Measurements from ENCODE around the gene CPB1.

CPB1 gene

GRCh38 chr3:148840451-148840850, 12.8 kb downstream of the CPB1 start:
- Histone ChIP-seq H3K27me3 (ENCODE audit: insufficient read depth, low read length) (no peaks in the 10 kb centered on the region), H3K18ac (ENCODE audit: low read length) (no peak overlapping the region), H3K4me1 (ENCODE audit: control insufficient read depth in 1 of 2, insufficient read depth in 2 of 2, low read length in 2 of 2) (no peaks in the 10 kb centered on the region), H3K4ac (ENCODE audit: low read depth, low read length) (no peak overlapping the region), H2BK12ac (ENCODE audit: low read length) (no peak overlapping the region), H3K9me3 (ENCODE audit: insufficient read depth, low read depth, low read length) (no peaks in the 10 kb centered on the region), H4K91ac (ENCODE audit: low read depth, low read length) (no peak overlapping the region), H4K8ac (ENCODE audit: low read depth, low read length) (no peak overlapping the region), H3K79me2 (ENCODE audit: control insufficient read depth, insufficient read depth, low read length, poor library complexity) (no peaks in the 10 kb centered on the region), H2BK5ac (ENCODE audit: low read depth, low read length, poor library complexity) (no peak overlapping the region), H3K36me3 (ENCODE audit: control insufficient read depth in 1 of 2, insufficient read depth in 2 of 2, low read length in 2 of 2) (no peaks in the 10 kb centered on the region), H4K12ac (ENCODE audit: low read depth, low read length) (no peak overlapping the region), H3K4me3 (ENCODE audit: low read depth, low read length) (no peak overlapping the region), H2BK120ac (ENCODE audit: insufficient read depth, low read length, poor library complexity) (no peak overlapping the region), H3K4me2 (ENCODE audit: low read length) (no peak overlapping the region), H3K27ac (ENCODE audit: low read depth, low read length) (no peak overlapping the region), H3K79me1 (ENCODE audit: low read length) (no peaks in the 10 kb centered on the region), H2AK5ac (ENCODE audit: low read length) (no peak overlapping the region), H3K23ac (ENCODE audit: low read length) (no peak overlapping the region), H3K14ac (ENCODE audit: low read length) (no peak overlapping the region), H3K9ac (ENCODE audit: low read length) (no peak overlapping the region), H2AFZ (ENCODE audit: insufficient read depth, low read length, poor library complexity) (no peak overlapping the region)
- DNase-seq: no peak
- whole genome bisulfite sequencing (ENCODE audit: extremely low coverage, insufficient coverage, insufficient read length): no CpG with 5 or more reads among the region's 4 CpGs

- Histone ChIP-seq H4K8ac (ENCODE audit: low read depth, low read length) (no peak overlapping the region), H3K4me1 (ENCODE audit: control insufficient read depth in 1 of 2, insufficient read depth in 2 of 2, low read length in 2 of 2) (no peaks in the 10 kb centered on the region), H3K79me2 (ENCODE audit: control insufficient read depth, insufficient read depth, low read length, poor library complexity) (no peaks in the 10 kb centered on the region), H3K18ac (ENCODE audit: low read length) (no peak overlapping the region), H4K91ac (ENCODE audit: low read depth, low read length) (no peak overlapping the region), H3K23ac (ENCODE audit: low read length) (no peak overlapping the region), H3K79me1 (ENCODE audit: low read length) (no peaks in the 10 kb centered on the region), H3K4me3 (ENCODE audit: low read depth, low read length) (no peak overlapping the region), H2AK5ac (ENCODE audit: low read length) (no peak overlapping the region), H3K27ac (ENCODE audit: low read depth, low read length) (no peak overlapping the region), H2AFZ (ENCODE audit: insufficient read depth, low read length, poor library complexity) (no peak overlapping the region), H2BK5ac (ENCODE audit: low read depth, low read length, poor library complexity) (no peak overlapping the region), H3K14ac (ENCODE audit: low read length) (no peak overlapping the region), H3K27me3 (ENCODE audit: insufficient read depth, low read length) (no peaks in the 10 kb centered on the region), H3K4ac (ENCODE audit: low read depth, low read length) (no peak overlapping the region), H3K36me3 (ENCODE audit: control insufficient read depth in 1 of 2, insufficient read depth in 2 of 2, low read length in 2 of 2) (no peaks in the 10 kb centered on the region), H4K12ac (ENCODE audit: low read depth, low read length) (no peak overlapping the region), H3K9me3 (ENCODE audit: insufficient read depth, low read depth, low read length) (no peaks in the 10 kb centered on the region), H3K4me2 (ENCODE audit: low read length) (no peak overlapping the region), H2BK12ac (ENCODE audit: low read length) (no peak overlapping the region), H2BK120ac (ENCODE audit: insufficient read depth, low read length, poor library complexity) (no peak overlapping the region), H3K9ac (ENCODE audit: low read length) (no peak overlapping the region)
- DNase-seq: no peak
- WGBS (ENCODE audit: extremely low coverage, insufficient coverage, insufficient read length): no CpG with 5 or more reads among the region's 2 CpGs
Observed at GRCh38 chr3:148845756-148846395, 18.3 kb downstream of the CPB1 start.

- Histone ChIP-seq H3K36me3 (ENCODE audit: control insufficient read depth in 1 of 2, insufficient read depth in 2 of 2, low read length in 2 of 2) (no peaks in the 10 kb centered on the region), H2BK5ac (ENCODE audit: low read depth, low read length, poor library complexity) (no peak overlapping the region), H3K4me2 (ENCODE audit: low read length) (no peak overlapping the region), H3K79me1 (ENCODE audit: low read length) (no peaks in the 10 kb centered on the region), H3K27ac (ENCODE audit: low read depth, low read length) (no peak overlapping the region), H3K27me3 (ENCODE audit: insufficient read depth, low read length) (no peaks in the 10 kb centered on the region), H4K91ac (ENCODE audit: low read depth, low read length) (no peak overlapping the region), H3K4ac (ENCODE audit: low read depth, low read length) (no peak overlapping the region), H4K8ac (ENCODE audit: low read depth, low read length) (no peak overlapping the region), H3K4me1 (ENCODE audit: control insufficient read depth in 1 of 2, insufficient read depth in 2 of 2, low read length in 2 of 2) (no peaks in the 10 kb centered on the region), H3K18ac (ENCODE audit: low read length) (no peak overlapping the region), H2BK12ac (ENCODE audit: low read length) (no peak overlapping the region), H2AK5ac (ENCODE audit: low read length) (no peak overlapping the region), H3K23ac (ENCODE audit: low read length) (no peak overlapping the region), H3K9me3 (ENCODE audit: insufficient read depth, low read depth, low read length) (no peaks in the 10 kb centered on the region), H3K14ac (ENCODE audit: low read length) (no peak overlapping the region), H3K4me3 (ENCODE audit: low read depth, low read length) (no peak overlapping the region), H3K9ac (ENCODE audit: low read length) (no peak overlapping the region), H2BK120ac (ENCODE audit: insufficient read depth, low read length, poor library complexity) (no peak overlapping the region), H2AFZ (ENCODE audit: insufficient read depth, low read length, poor library complexity) (no peak overlapping the region), H3K79me2 (ENCODE audit: control insufficient read depth, insufficient read depth, low read length, poor library complexity) (no peaks in the 10 kb centered on the region), H4K12ac (ENCODE audit: low read depth, low read length) (no peak overlapping the region)
- DNase-seq: no peak
- WGBS (ENCODE audit: extremely low coverage, insufficient coverage, insufficient read length): no CpG with 5 or more reads among the region's 1 CpG
Observed at GRCh38 chr3:148847351-148847750, 19.7 kb downstream of the CPB1 start.

- DNase-seq: no peak
- Histone ChIP-seq H2BK5ac (ENCODE audit: low read depth, low read length, poor library complexity) (no peak overlapping the region), H4K8ac (ENCODE audit: low read depth, low read length) (no peak overlapping the region), H3K9me3 (ENCODE audit: insufficient read depth, low read depth, low read length) (no peaks in the 10 kb centered on the region), H3K4ac (ENCODE audit: low read depth, low read length) (no peak overlapping the region), H2AFZ (ENCODE audit: insufficient read depth, low read length, poor library complexity) (no peak overlapping the region), H3K4me3 (ENCODE audit: low read depth, low read length) (no peak overlapping the region), H4K12ac (ENCODE audit: low read depth, low read length) (no peak overlapping the region), H3K79me1 (ENCODE audit: low read length) (no peaks in the 10 kb centered on the region), H3K14ac (ENCODE audit: low read length) (no peak overlapping the region), H3K27me3 (ENCODE audit: insufficient read depth, low read length) (no peaks in the 10 kb centered on the region), H3K27ac (ENCODE audit: low read depth, low read length) (no peak overlapping the region), H2BK120ac (ENCODE audit: insufficient read depth, low read length, poor library complexity) (no peak overlapping the region), H3K9ac (ENCODE audit: low read length) (no peak overlapping the region), H3K23ac (ENCODE audit: low read length) (no peak overlapping the region), H3K4me2 (ENCODE audit: low read length) (no peak overlapping the region), H3K18ac (ENCODE audit: low read length) (no peak overlapping the region), H3K36me3 (ENCODE audit: control insufficient read depth in 1 of 2, insufficient read depth in 2 of 2, low read length in 2 of 2) (no peaks in the 10 kb centered on the region), H3K4me1 (ENCODE audit: control insufficient read depth in 1 of 2, insufficient read depth in 2 of 2, low read length in 2 of 2) (no peaks in the 10 kb centered on the region), H3K79me2 (ENCODE audit: control insufficient read depth, insufficient read depth, low read length, poor library complexity) (no peaks in the 10 kb centered on the region), H4K91ac (ENCODE audit: low read depth, low read length) (no peak overlapping the region), H2BK12ac (ENCODE audit: low read length) (no peak overlapping the region), H2AK5ac (ENCODE audit: low read length) (no peak overlapping the region)
- WGBS (ENCODE audit: extremely low coverage, insufficient coverage, insufficient read length): no CpG with 5 or more reads among the region's 1 CpG
Observed at GRCh38 chr3:148848410-148848809, 20.8 kb downstream of the CPB1 start.
